ENCODE data around the gene MOB3A.
A peak's percentile ranks its signal among the peaks of the same experiment; 100 is the strongest.
"Not testable (repeated sequence)": the region's sequence is repeated elsewhere in the genome, so short reads cannot be mapped to it uniquely, and the experiment has no call there.

Gene MOB3A

DNA sequence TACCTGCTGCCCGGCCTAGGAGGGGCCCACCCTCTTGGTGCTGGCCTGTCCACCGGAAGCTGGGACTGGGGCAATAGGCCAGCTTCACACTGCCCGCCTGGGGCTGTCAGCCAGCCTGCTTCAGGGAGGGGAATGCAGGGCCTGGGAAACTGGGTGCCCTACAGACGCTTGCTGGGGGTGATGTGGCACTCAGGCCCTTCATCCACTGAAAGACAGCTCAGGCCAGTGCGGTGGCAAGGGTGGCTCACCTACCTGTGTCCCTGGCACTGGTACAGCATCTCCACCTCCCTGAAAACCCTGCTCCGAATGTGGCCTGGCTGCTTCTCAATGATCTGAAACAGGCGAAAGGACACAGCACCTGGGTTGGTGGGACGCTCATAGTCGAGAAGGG, 52.9 kb downstream of the MOB3A start:
- DNase-seq, result no peak

GRCh38 chr19:2042485-2043250, 53.5 kb downstream of the MOB3A start:
- no peak for DNase-seq

GRCh38 chr19:2041683-2042484, 54.2 kb downstream of the MOB3A start:
- DNase-seq, result peak; percentile 92

DNA sequence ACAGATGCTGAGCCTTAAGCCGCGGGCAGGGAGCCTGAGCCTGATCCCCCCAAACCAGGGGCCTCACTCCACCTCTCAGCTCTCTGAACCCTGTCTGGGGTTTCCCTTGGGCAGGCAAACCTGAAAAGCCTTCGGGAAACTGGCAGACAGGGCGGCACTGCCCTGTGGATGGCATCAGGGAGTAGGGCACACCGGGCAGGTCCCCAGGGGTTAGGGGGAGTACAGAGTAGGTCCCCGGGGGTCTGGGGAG, 54.8 kb downstream of the MOB3A start:
- no peak for DNase-seq

GRCh38 chr19:2040647-2041432, 55.3 kb downstream of the MOB3A start:
- no peak for DNase-seq

DNA sequence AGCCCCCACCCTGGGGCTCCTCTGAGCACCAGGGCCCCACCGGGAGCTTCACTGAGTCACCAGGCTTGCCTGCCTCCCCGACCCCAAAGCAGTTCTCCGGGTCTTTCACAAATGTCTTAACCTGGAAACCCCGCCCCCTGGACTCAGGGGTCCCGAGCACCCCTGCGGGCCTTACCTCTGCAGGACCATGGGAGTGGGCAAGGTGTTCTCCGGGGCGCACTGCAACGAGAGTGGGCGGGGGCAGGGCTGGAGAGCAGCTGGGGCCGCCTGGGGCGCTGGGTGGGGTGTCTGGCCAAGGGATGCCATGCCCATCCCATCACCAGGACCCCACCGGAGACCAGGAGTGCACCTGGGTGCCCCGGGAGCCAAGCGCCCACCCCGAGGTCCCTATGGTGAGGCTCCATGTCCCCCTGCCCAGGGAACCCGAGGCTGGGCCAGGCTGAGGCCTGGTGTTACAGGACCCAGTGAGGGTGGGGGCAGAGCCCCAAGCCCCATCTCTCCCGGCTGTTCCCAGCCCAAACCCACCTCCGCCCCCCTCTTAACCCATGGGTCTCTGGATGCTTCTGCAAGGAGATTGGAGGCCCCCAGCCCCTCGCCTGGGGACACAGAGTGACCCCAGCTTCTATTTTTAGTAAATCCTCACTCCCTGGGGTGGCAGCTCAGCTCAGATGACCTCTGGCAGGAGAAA, 56.0 kb downstream of the MOB3A start:
- no peak for DNase-seq

DNA sequence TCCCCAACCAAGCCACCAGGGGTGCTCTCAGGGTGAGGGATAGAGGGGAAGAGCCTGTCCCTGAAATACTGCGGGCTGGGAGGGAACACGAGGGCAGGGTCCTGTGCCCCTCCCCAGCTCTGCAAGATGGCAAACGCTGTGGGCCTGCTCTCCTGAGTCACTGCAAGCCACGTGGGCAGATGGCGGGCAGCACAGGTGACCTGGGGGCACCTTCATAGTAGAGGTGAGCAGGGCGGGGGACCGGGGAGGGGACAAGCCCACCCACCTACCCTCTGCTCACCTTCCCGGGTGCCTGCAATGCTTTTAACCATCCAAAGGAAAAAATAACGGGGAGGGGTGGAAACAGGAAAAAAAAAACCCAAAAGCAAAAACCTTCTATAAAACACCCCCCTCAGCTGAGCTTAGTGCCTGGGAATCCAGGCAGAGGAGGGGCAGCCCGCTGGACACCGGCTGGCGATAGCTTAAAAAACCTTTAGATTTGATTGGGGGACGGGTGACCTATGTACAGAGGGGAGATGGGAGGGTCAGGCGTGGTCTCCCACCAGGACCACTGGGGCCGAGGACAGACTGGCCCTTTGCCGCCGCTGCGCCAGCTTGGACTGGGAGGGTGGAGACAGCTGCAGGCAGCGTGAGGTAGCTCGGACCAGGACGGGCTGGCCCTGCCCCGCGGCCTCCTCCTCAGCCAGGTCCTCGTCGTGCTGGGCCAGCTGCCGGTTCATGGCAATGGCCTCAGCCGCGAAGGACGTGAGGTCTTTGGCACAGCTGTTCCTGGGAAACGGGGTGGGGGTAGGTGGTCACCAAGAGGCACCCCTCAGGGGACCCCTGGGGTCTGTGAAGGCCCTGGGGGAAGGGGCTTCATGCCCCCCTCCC, 56.8 kb downstream of the MOB3A start:
- no peak for DNase-seq

GRCh38 chr19:2038284-2039088, 57.6 kb downstream of the MOB3A start:
- DNase-seq, result no peak

DNA sequence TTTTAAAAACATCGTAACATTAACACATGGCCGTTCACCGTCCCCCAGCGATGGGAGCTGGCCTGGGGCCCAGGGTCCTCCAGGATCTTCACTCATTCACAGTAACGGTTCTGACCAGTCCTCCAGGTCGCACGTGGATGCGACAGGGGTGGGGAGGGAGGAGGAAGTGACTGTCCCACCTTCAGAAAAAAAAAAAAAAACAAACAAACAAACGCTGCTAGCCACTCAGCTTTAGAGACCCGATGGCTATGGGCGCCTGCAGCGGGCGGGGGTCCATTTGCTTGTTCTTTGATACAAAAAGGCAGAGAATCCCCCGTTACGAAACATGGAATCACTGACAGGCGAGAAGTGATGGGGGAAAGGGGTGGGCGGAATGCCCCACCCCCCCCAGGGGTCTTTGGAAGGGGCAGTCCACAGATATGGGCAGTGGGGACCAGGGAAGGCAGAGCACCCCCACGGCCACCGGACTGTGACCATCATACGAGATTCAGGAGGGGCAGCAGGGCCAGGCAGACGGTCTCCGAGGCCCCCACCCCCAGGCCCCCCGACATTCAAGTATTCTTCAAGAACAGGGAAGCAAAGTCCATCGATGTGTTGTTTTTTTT, 58.4 kb downstream of the MOB3A start:
- no peak for DNase-seq

- no peak for DNase-seq
Measured at GRCh38 chr19:2036424-2036823, 59.7 kb downstream of the MOB3A start.

DNA sequence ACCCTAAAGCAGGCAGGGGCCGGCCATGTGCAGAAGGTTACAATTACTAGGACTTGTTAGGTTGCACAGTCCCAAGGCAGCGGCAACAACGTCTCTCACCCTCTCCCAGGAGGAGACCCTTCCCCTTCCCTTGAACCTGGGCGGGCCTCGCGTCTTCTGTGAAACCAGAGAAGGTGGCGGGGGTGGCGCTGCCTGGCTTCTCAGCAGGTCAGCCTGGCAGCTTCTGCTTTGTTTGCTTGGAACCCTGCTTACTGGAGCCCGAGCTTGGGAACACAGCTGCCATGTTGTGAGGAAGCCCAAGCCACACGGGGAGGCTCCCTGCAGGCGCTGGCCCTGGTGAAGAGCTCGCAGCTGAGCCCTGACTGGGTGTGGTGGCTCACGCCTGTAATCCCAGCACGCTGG, 60.5 kb downstream of the MOB3A start:
- no peak for DNase-seq

GRCh38 chr19:2034729-2035589, 61.2 kb downstream of the MOB3A start:
- DNase-seq, result no peak

DNA sequence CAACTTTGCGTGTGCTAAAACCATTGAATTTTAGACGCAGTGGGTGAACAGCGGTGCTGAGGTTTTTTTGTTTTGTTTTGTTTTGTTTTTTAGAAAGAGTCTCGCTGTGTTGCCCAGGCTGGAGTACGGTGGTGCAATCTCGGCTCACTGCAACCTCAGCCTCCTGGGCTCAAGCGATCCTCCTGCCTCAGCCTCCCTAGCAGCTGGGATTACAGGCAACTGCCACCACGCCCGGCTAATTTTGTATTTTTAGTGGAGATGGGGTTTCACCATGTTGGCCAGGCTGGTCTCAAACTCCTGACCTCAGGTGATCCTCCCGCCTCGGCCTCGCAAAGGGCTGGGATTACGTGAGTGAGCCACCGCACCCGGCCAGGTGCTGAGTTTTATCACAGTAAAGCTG, 61.9 kb downstream of the MOB3A start:
- not testable (repeated sequence) for DNase-seq

DNA sequence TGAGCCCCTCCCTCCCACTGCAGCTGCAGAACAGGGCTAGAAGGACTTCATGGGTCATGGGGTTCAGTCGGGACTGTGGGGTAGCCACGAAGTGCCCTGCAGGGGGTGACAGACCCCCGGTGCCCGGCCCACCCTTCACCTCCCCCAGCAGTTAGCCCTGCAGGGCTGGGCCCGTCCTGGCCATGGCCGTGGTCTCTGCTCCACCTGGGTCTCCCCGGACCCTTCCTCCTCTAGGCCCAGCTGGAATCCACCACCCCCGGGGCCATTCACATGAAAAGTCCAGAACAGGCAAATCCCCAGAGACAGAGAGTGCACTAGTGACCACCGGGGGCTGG, 62.3 kb downstream of the MOB3A start:
- no peak for DNase-seq

GRCh38 chr19:2033115-2033824, 62.9 kb downstream of the MOB3A start:
- no peak for DNase-seq

DNA sequence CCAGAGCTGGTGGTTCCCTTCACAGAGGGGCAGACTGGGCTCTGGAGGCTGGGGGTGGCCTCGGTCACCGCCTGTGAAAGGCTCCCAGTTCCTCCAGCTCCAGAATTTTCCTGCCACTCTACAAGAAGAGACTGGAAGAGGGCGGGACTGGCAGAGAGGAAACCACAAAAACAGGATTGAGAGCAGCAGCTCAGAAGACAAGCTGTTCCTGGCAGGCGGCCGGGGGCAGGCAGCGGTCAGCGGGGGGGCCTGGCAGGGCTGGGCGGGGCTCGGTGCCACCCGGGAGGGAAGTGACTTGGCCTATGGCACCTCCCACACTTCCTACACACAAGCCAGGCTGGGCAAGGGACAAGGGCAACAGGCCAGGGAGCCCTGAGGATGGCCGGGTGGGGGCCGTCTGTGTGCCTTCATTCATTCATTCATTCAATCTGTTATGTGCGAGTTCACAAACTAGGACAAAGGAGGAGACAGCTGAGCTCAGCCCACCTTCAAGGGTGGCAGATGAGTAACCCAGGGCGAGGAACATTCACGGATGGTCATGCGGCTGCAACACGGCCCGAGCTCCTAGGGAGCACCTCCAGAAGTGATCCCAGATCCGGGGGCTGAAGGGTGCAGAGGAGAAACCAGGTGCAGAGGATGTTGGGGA, 63.7 kb downstream of the MOB3A start:
- peak; percentile 81 for DNase-seq

GRCh38 chr19:2027361-2027760, 68.8 kb downstream of the MOB3A start:
- no peak for DNase-seq

GRCh38 chr19:2026770-2027169, 69.4 kb downstream of the MOB3A start:
- DNase-seq, result no peak

- no peak for DNase-seq
Measured at GRCh38 chr19:2022289-2022688, 73.8 kb downstream of the MOB3A start.

Measured in GDM1 (cell line).